Measurements from ENCODE around the gene GPC6. TPM values are rescaled to one million over a fixed set of nuclear protein-coding genes. Genes with fewer than 3 reads are reported as not detected.
A peak's percentile ranks its signal among the peaks of the same experiment; 100 is the strongest.

GPC6 gene
- total and polyA plus RNA-seq, 4 donors: 5.9 to 29.1 (median 18.2) TPM

DNA sequence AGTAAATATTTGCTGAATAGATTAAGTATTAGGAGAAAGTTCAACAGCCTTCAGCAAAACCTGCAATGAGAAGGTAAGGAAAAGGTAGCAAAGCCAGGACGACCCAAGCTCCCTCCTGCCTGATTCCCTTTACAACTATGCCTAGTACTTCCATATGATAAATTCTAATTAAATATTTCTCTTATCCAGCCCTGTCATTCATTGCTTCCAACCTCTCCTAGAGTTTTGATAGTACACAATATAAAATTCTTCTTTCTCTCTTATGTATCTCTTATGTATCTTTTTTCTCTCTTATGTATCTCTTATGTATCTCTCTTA is 1065.7 kb downstream of the GPC6 start:
- Histone ChIP-seq H3K9ac (ENCODE audit: low read depth in 1 of 2, low read length in 2 of 2) (no peak overlapping the region), H3K36me3 (ENCODE audit: control insufficient read depth in 4 of 4, insufficient read depth in 3 of 4, low read depth in 1 of 4, low read length in 3 of 4) (no peaks in the 10 kb centered on the region), H3K4me3 (ENCODE audit: low read depth in 1 of 3, low read length in 3 of 3) (no peak overlapping the region), H3K4me1 (ENCODE audit: control insufficient read depth in 4 of 4, insufficient read depth in 4 of 4, low read length in 3 of 4) (peaks cover 10 to 34% (median 26%) of the 10 kb centered on the region in 4 donors), H3K9me3 (ENCODE audit: control insufficient read depth in 4 of 4, low read length in 3 of 4) (no peaks in the 10 kb centered on the region), H3K27ac (ENCODE audit: low read depth in 1 of 2, low read length in 2 of 2) (peak overlapping the region; percentile 22 to 39), H3K27me3 (ENCODE audit: control insufficient read depth in 4 of 4, insufficient read depth in 4 of 4, low read length in 3 of 4) (no peaks in the 10 kb centered on the region)
- TF ChIP-seq TAF1 (conservative IDR thresholded peaks at IDR 0.05) (no peak), NR2F2 (IDR thresholded peaks at IDR 0.05) (no peak), GABPA (IDR thresholded peaks at IDR 0.05 in 1 of 2, conservative IDR thresholded peaks at IDR 0.05 in 1 of 2) (no peak), JUND (IDR thresholded peaks at IDR 0.05) (peak in 1 of 2 donors; percentile 11), FOXA2 (IDR thresholded peaks at IDR 0.05) (no peak), EGR1 (IDR thresholded peaks at IDR 0.05; ENCODE audit: low read depth in 2 of 2) (no peak), YY1 (IDR thresholded peaks at IDR 0.05) (no peak), RAD21 (IDR thresholded peaks at IDR 0.05) (no peak), SP1 (IDR thresholded peaks at IDR 0.05) (peak; percentile 54), REST (IDR thresholded peaks at IDR 0.05) (peak; percentile 20), HNF4G (IDR thresholded peaks at IDR 0.05) (no peak), RXRA (IDR thresholded peaks at IDR 0.05) (no peak), HNF4A (conservative IDR thresholded peaks at IDR 0.05) (no peak), FOXA1 (IDR thresholded peaks at IDR 0.05) (no peak)
- TF ChIP-seq, protein P1, sequence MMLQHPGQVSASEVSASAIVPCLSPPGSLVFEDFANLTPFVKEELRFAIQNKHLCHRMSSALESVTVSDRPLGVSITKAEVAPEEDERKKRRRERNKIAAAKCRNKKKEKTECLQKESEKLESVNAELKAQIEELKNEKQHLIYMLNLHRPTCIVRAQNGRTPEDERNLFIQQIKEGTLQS (IDR thresholded peaks at IDR 0.05): no peak
- TF ChIP-seq, protein P2, sequence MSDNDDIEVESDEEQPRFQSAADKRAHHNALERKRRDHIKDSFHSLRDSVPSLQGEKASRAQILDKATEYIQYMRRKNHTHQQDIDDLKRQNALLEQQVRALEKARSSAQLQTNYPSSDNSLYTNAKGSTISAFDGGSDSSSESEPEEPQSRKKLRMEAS (IDR thresholded peaks at IDR 0.05): no peak
- TF ChIP-seq, protein P3, sequence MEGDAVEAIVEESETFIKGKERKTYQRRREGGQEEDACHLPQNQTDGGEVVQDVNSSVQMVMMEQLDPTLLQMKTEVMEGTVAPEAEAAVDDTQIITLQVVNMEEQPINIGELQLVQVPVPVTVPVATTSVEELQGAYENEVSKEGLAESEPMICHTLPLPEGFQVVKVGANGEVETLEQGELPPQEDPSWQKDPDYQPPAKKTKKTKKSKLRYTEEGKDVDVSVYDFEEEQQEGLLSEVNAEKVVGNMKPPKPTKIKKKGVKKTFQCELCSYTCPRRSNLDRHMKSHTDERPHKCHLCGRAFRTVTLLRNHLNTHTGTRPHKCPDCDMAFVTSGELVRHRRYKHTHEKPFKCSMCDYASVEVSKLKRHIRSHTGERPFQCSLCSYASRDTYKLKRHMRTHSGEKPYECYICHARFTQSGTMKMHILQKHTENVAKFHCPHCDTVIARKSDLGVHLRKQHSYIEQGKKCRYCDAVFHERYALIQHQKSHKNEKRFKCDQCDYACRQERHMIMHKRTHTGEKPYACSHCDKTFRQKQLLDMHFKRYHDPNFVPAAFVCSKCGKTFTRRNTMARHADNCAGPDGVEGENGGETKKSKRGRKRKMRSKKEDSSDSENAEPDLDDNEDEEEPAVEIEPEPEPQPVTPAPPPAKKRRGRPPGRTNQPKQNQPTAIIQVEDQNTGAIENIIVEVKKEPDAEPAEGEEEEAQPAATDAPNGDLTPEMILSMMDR (IDR thresholded peaks at IDR 0.05; ENCODE audit: low read depth, low read length, missing input control): no peak
- TF ChIP-seq, protein P4, sequence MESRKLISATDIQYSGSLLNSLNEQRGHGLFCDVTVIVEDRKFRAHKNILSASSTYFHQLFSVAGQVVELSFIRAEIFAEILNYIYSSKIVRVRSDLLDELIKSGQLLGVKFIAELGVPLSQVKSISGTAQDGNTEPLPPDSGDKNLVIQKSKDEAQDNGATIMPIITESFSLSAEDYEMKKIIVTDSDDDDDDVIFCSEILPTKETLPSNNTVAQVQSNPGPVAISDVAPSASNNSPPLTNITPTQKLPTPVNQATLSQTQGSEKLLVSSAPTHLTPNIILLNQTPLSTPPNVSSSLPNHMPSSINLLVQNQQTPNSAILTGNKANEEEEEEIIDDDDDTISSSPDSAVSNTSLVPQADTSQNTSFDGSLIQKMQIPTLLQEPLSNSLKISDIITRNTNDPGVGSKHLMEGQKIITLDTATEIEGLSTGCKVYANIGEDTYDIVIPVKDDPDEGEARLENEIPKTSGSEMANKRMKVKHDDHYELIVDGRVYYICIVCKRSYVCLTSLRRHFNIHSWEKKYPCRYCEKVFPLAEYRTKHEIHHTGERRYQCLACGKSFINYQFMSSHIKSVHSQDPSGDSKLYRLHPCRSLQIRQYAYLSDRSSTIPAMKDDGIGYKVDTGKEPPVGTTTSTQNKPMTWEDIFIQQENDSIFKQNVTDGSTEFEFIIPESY (IDR thresholded peaks at IDR 0.05): no peak
- 33% methylated on average over 1 of the region's 1 CpG for WGBS
- DNase-seq (ENCODE audit: low spot score): no peak

Data from liver (tissue), 9 donors.